Neural progenitor cell (in vitro differentiated cells): ENCODE data around the gene SMPX. TPM values are rescaled to one million over a fixed set of nuclear protein-coding genes. Genes with fewer than 3 reads are reported as not detected.

Experiments used
- DNase-seq: peaks from one replicate; pipeline ENCODE4 v3.0.0-alpha.2; 2016; ENCODE audit warnings: low spot score
- H2AFZ ChIP-seq: fragments of 200-600 bp; sonication (generic); replicated peaks from 2 replicates; pipeline ENCODE4 v1.6.1; 2016; ENCODE audit warnings: antibody characterized with exemption
- H3F3A ChIP-seq: fragments of 200-600 bp; sonication (generic); 2 replicates; pipeline ENCODE4 v1.6.1; 2016; ENCODE audit warnings: antibody characterized with exemption, low read depth
- H3K27ac ChIP-seq: fragments of 200-600 bp; sonication (generic); 2 replicates; pipeline ENCODE4 v1.5.1; 2016; ENCODE audit warnings: mild to moderate bottlenecking
- H3K27me3 ChIP-seq: fragments of 200-600 bp; sonication (generic); 2 replicates; pipeline ENCODE4 v1.6.1; 2016; ENCODE audit warnings: mild to moderate bottlenecking, moderate library complexity
- H3K36me3 ChIP-seq: fragments of 200-600 bp; sonication (generic); 2 replicates; pipeline ENCODE4 v1.5.1; 2016
- H3K4me1 ChIP-seq: fragments of 200-600 bp; sonication (generic); 2 replicates; pipeline ENCODE4 v1.6.1; 2016; ENCODE audit warnings: mixed run types
- H3K4me2 ChIP-seq: fragments of 200-600 bp; sonication (generic); 2 replicates; pipeline ENCODE4 v1.6.1; 2016
- H3K4me3 ChIP-seq: fragments of 200-600 bp; sonication (generic); 2 replicates; pipeline ENCODE4 v1.5.1; 2016
- H3K79me2 ChIP-seq: fragments of 200-600 bp; sonication (generic); 2 replicates; pipeline ENCODE4 v1.6.1; 2016; ENCODE audit warnings: low read depth
- H3K9ac ChIP-seq: fragments of 200-600 bp; sonication (generic); 2 replicates; pipeline ENCODE4 v1.6.1; 2016
- H3K9me3 ChIP-seq: fragments of 200-600 bp; sonication (generic); 2 replicates; pipeline ENCODE4 v1.5.1; 2016; ENCODE audit warnings: low read depth
- H4K20me1 ChIP-seq: fragments of 200-600 bp; sonication (generic); 2 replicates; pipeline ENCODE4 v1.6.1; 2016; ENCODE audit warnings: low read depth
- H3K27ac Mint-ChIP-seq: 3 replicates; pipeline ENCODE4 v1.8.0; 2021; ENCODE audit warnings: mixed read lengths
- H3K27me3 Mint-ChIP-seq: 2 replicates; pipeline ENCODE4 v1.8.0; 2022; ENCODE audit warnings: low read depth, mild to moderate bottlenecking, inconsistent platforms, moderate library complexity, mixed read lengths; ENCODE audit not compliant: insufficient read depth
- H3K36me3 Mint-ChIP-seq: 3 replicates; pipeline ENCODE4 v1.8.0; 2021; ENCODE audit warnings: mixed read lengths
- H3K4me1 Mint-ChIP-seq: 3 replicates; pipeline ENCODE4 v1.8.0; 2021; ENCODE audit warnings: mixed read lengths
- H3K4me3 Mint-ChIP-seq: 3 replicates; pipeline ENCODE4 v1.8.0; 2021; ENCODE audit warnings: mild to moderate bottlenecking, moderate library complexity, mixed read lengths
- H3K9me3 Mint-ChIP-seq: 3 replicates; pipeline ENCODE4 v1.8.0; 2020; ENCODE audit warnings: mixed read lengths
- CTCF ChIP-seq: fragments of 200-600 bp; sonication (generic); IDR thresholded peaks from 2 replicates; pipeline ENCODE4 v1.5.1; 2017; ENCODE audit warnings: antibody characterized with exemption, mild to moderate bottlenecking
- EZH2 ChIP-seq: fragments of 200-600 bp; sonication (generic); IDR thresholded peaks from 2 replicates; pipeline ENCODE4 v1.6.1; 2017; ENCODE audit warnings: antibody characterized with exemption, mild to moderate bottlenecking, moderate library complexity
- EZH2phosphoT487 ChIP-seq: fragments of 200-600 bp; sonication (generic); IDR thresholded peaks from 2 replicates; pipeline ENCODE4 v1.6.1; 2017; ENCODE audit warnings: antibody characterized with exemption
- total RNA-seq: library from RNA; depleted of rRNA; stranded (reverse); fragments of >200 nt; gene quantifications from 2 replicates; pipeline ENCODE4 v1.2.3, GENCODE V29; 2015; ENCODE audit warnings: low replicate concordance

The SMPX gene
- total RNA-seq, 1 donor from 2014 or later = not detected

- TF ChIP-seq EZH2phosphoT487 (no peak), EZH2 (no peak), CTCF (no peak)
- H3K27ac ChIP-seq = no peak overlapping the region
- no peaks in the 10 kb centered on the region for H3F3A ChIP-seq
- no peak overlapping the region for H2AFZ ChIP-seq
- peaks cover 63% of the 10 kb centered on the region for H3K4me1 Mint-ChIP-seq
- no peak overlapping the region for H3K9ac ChIP-seq
- H3K4me3 ChIP-seq = no peak overlapping the region
- no peak overlapping the region for H3K4me3 Mint-ChIP-seq
- H3K36me3 ChIP-seq = no peaks in the 10 kb centered on the region
- H3K36me3 Mint-ChIP-seq = no peaks in the 10 kb centered on the region
- H3K9me3 ChIP-seq = no peaks in the 10 kb centered on the region
- H3K4me2 ChIP-seq = no peak overlapping the region
- peaks cover 4% of the 10 kb centered on the region for H3K27me3 Mint-ChIP-seq
- H3K9me3 Mint-ChIP-seq = no peaks in the 10 kb centered on the region
- H4K20me1 ChIP-seq = no peaks in the 10 kb centered on the region
- DNase-seq = no peak
- peaks cover 16% of the 10 kb centered on the region for H3K4me1 ChIP-seq
- no peaks in the 10 kb centered on the region for H3K27me3 ChIP-seq
- no peaks in the 10 kb centered on the region for H3K79me2 ChIP-seq
- no peak overlapping the region for H3K27ac Mint-ChIP-seq
Measured at GRCh38 chrX:21744721-21745120, 13.2 kb downstream of the SMPX start.

- Histone ChIP-seq H3K9ac (no peak overlapping the region), H3F3A (no peaks in the 10 kb centered on the region), H4K20me1 (no peaks in the 10 kb centered on the region), H3K4me3 (no peak overlapping the region), H3K9me3 (no peaks in the 10 kb centered on the region), H3K27me3 (no peaks in the 10 kb centered on the region), H3K36me3 (no peaks in the 10 kb centered on the region), H3K79me2 (no peaks in the 10 kb centered on the region), H2AFZ (no peak overlapping the region), H3K4me2 (no peak overlapping the region), H3K4me1 (peaks cover 16% of the 10 kb centered on the region), H3K27ac (no peak overlapping the region)
- TF ChIP-seq EZH2phosphoT487 = no peak
- no peak for TF ChIP-seq CTCF
- no peak for TF ChIP-seq EZH2
- Mint-ChIP-seq H3K4me1 (peaks cover 66% of the 10 kb centered on the region), H3K27ac (no peak overlapping the region), H3K9me3 (no peaks in the 10 kb centered on the region), H3K4me3 (no peak overlapping the region), H3K27me3 (peaks cover 4% of the 10 kb centered on the region), H3K36me3 (no peaks in the 10 kb centered on the region)
- DNase-seq = no peak
Measured at GRCh38 chrX:21744060-21744459, 13.9 kb downstream of the SMPX start.

GRCh38 chrX:21741869-21742701, 15.8 kb downstream of the SMPX start:
- Mint-ChIP-seq H3K4me1 (peaks cover 67% of the 10 kb centered on the region), H3K4me3 (no peak overlapping the region)
- no peaks in the 10 kb centered on the region for H3K36me3 ChIP-seq

More at GRCh38 chrX:21741869-21742701, 15.8 kb downstream of the SMPX start:
- Mint-ChIP-seq H3K27ac (no peak overlapping the region), H3K9me3 (no peaks in the 10 kb centered on the region), H3K27me3 (peaks cover 7% of the 10 kb centered on the region), H3K36me3 (no peaks in the 10 kb centered on the region)
- H3K4me1 ChIP-seq = peaks cover 7% of the 10 kb centered on the region
- DNase-seq = no peak
- no peaks in the 10 kb centered on the region for H3K79me2 ChIP-seq
- TF ChIP-seq EZH2phosphoT487 (no peak), EZH2 (no peak), CTCF (no peak)
- H3K9me3 ChIP-seq = no peaks in the 10 kb centered on the region
- H3F3A ChIP-seq = no peaks in the 10 kb centered on the region
- H3K27me3 ChIP-seq = no peaks in the 10 kb centered on the region
- H3K4me3 ChIP-seq = no peak overlapping the region
- H3K9ac ChIP-seq = no peak overlapping the region
- no peak overlapping the region for H3K4me2 ChIP-seq
- no peaks in the 10 kb centered on the region for H4K20me1 ChIP-seq
- H2AFZ ChIP-seq = no peak overlapping the region
- no peak overlapping the region for H3K27ac ChIP-seq
